ENCODE measurements around the gene ZSCAN10. TPM values are rescaled to one million over a fixed set of nuclear protein-coding genes. Genes with fewer than 3 reads are reported as not detected.

ZSCAN10 gene
- total and polyA plus RNA-seq, 9 of the 15 experiments (the other 6 are each of a cell fraction or from before 2014, with no cell fraction given), result 0.22 TPM; not detected in 8

GRCh38 chr16:3134338-3135125 is 35.4 kb upstream of the ZSCAN10 start, which contains the start of gene ZNF213 (continued):
- TF ChIP-seq PYGO2 (tag; IDR thresholded peaks at IDR 0.05) (no peak), MAFG (tag; conservative IDR thresholded peaks at IDR 0.05) (no peak), GTF2A2 (tag; IDR thresholded peaks at IDR 0.05) (no peak), ZNF586 (CRISPR knock-in tag; conservative IDR thresholded peaks at IDR 0.05) (no peak), HNRNPK (IDR thresholded peaks at IDR 0.05; ENCODE audit: low read depth, low read length, poor library complexity, severe bottlenecking) (no peak), THRA (IDR thresholded peaks at IDR 0.05) (no peak)
- TF ChIP-seq, protein P1, sequence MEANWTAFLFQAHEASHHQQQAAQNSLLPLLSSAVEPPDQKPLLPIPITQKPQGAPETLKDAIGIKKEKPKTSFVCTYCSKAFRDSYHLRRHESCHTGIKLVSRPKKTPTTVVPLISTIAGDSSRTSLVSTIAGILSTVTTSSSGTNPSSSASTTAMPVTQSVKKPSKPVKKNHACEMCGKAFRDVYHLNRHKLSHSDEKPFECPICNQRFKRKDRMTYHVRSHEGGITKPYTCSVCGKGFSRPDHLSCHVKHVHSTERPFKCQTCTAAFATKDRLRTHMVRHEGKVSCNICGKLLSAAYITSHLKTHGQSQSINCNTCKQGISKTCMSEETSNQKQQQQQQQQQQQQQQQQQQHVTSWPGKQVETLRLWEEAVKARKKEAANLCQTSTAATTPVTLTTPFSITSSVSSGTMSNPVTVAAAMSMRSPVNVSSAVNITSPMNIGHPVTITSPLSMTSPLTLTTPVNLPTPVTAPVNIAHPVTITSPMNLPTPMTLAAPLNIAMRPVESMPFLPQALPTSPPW (CRISPR knock-in tag; IDR thresholded peaks at IDR 0.05), result no peak; the same call in 1 of the 2 replicates
- TF ChIP-seq, protein P2, sequence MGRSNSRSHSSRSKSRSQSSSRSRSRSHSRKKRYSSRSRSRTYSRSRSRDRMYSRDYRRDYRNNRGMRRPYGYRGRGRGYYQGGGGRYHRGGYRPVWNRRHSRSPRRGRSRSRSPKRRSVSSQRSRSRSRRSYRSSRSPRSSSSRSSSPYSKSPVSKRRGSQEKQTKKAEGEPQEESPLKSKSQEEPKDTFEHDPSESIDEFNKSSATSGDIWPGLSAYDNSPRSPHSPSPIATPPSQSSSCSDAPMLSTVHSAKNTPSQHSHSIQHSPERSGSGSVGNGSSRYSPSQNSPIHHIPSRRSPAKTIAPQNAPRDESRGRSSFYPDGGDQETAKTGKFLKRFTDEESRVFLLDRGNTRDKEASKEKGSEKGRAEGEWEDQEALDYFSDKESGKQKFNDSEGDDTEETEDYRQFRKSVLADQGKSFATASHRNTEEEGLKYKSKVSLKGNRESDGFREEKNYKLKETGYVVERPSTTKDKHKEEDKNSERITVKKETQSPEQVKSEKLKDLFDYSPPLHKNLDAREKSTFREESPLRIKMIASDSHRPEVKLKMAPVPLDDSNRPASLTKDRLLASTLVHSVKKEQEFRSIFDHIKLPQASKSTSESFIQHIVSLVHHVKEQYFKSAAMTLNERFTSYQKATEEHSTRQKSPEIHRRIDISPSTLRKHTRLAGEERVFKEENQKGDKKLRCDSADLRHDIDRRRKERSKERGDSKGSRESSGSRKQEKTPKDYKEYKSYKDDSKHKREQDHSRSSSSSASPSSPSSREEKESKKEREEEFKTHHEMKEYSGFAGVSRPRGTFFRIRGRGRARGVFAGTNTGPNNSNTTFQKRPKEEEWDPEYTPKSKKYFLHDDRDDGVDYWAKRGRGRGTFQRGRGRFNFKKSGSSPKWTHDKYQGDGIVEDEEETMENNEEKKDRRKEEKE (IDR thresholded peaks at IDR 0.05; ENCODE audit: borderline replicate concordance in 1 of 2, control insufficient read depth in 1 of 2, low read depth in 2 of 2, low read length in 1 of 2), result no peak
